GM12865 (cell line): ENCODE results near the gene MOV10L1.
A peak's percentile ranks its signal among the peaks of the same experiment; 100 is the strongest.
"Not testable (repeated sequence)": the region's sequence is repeated elsewhere in the genome, so short reads cannot be mapped to it uniquely, and the experiment has no call there.

Experiments
- DNase-seq: peaks from one replicate; pipeline ENCODE4 v3.0.0; 2010; ENCODE audit warnings: low read depth
- H3K4me3 ChIP-seq: 2 replicates; pipeline ENCODE4 v1.5.1; 2011; ENCODE audit warnings: mild to moderate bottlenecking, low read depth, low read length, control low read depth
- CTCF ChIP-seq: IDR thresholded peaks from 2 replicates; pipeline ENCODE4 v1.5.1; 2011; ENCODE audit warnings: low read length, control low read depth, low read depth, inconsistent platforms; ENCODE audit not compliant: insufficient read depth; ENCODE audit errors: missing control alignments

MOV10L1 gene

DNA sequence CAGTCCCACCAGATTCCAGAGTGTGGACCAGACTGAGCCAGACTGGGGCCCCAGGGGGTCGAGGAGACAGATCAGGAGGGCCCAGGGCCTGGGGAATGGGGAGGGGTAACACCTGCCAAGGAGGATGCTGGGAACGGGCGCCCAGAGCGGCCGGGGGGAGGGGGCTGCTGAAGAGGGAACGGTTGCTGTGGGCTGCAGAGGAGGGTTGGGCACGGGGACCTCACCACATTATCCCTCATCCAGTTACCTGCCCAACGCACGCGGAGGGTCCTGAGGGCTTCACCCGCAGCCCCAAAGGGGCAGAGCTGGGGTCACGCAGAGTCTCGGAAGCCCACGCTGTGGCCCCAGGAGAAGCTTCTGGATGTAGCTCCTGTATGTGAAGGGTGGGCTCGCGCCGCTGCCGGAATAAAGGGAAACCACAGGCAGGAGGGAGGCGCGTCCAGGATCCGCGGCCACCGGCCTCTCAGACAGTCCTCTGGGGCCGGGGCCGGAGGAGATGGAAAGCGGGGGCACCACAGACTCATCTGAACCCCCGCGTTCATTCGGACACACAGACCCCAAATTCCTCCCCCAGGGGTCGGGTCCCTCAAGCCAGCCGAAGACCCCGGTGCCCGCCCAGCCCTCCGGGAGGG lies 110.1 kb downstream of the MOV10L1 start:
- DNase-seq = no peak

DNA sequence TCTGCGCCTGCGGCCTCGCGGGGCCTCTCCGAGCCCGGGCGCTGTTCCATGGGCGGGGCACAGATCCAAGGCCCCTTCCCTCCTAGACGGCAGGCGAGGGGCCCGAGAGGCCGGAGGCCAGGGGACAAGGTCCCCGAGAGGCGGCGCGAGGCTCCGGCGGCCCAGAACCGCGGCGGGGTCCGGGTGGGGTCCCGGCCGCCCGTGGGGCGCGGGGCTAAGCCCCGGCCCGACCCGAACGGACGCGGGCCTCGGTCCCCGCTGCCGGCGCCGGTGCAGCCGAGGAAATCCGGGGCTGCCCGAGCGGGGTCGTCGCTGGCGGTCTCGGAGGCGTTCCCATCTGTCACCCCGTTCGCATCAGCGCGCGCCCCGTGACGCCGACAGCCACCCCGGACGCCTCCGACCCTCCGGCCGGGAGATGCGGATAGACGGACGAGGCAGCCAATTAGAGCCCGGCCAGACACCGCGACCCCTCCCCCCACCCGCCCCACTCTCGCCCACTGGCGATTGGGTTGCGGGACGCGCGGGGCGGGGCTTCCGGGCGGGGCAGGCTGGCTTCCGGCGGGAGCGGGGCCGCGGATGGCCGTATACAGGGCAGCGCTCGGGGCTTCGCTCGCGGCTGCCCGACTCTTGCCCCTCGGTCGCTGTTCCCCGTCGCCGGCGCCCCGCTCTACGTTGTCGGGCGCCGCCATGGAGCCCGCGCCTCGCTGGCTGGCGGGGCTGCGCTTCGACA lies 110.8 kb downstream of the MOV10L1 start, which contains the start of gene SELENOO:
TSS of gene SELENOO (plus strand) at position 551 of the 730 bp plus-strand sequence. CDS start at position 577, 26 bp downstream.
- no peak for TF ChIP-seq CTCF
- H3K4me3 ChIP-seq = peak within 1 kb of the TSS; percentile 85
- peak; percentile 95 for DNase-seq

More for the DNA sequence above, 110.1 kb downstream of the MOV10L1 start:
- no peak for TF ChIP-seq CTCF
- peak overlapping the region; percentile 78 for H3K4me3 ChIP-seq

- H3K4me3 ChIP-seq = peak overlapping the region; percentile 85
- peak; percentile 38 for DNase-seq
- TF ChIP-seq CTCF = no peak
Observed at GRCh38 chr22:50201191-50202129, 111.7 kb downstream of the MOV10L1 start.

DNA sequence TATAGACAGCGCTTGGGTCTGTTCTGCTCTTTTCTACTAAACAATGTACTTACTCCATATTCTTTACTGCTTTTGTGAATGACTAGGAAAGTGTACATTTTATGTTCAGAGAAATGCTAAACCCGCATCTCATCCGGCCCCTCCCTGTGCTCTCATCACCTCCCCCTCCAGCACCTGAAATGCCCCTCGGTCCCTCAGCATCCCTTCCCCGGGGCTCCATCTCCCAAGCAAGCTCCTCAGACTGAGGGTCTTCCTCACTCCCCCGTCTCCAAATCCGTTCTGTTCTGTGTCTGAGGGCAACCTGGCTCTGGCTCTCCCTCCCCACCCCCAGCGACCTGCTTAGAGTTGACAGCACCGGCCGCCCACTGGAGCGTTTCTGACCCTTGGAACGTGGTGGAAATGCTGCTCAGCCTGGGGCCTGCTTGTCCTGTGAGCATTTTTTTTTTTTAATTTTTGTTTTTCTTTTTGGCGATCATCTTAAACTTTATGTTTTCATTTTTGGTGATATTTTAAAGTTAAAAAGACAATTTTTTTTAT lies 112.4 kb downstream of the MOV10L1 start:
- DNase-seq = no peak
- no peak for TF ChIP-seq CTCF

DNA sequence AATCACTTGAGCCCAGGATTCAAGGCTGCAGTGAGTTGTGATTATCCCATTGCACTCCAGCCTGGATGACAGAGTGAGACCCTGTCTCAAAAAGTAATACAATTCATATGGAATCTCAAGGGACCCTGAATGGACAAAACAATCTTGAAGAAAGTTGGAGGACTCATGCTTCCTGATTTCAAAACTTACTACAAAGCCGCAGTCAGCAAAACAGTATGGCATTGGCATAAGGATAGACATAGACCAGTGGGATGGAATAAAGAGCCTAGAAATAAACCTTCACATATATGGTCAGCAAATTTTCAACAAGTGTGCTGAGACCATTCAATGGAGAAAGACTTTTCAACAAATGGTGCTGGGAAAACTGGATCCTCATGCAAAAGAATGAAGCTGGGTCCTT lies 113.5 kb downstream of the MOV10L1 start:
- no peak overlapping the region for H3K4me3 ChIP-seq
- no peak for DNase-seq
- TF ChIP-seq CTCF = no peak

More for the DNA sequence above, 112.4 kb downstream of the MOV10L1 start:
- H3K4me3 ChIP-seq = peak overlapping the region; percentile 85

- H3K4me3 ChIP-seq = no peak overlapping the region
- no peak for DNase-seq
- TF ChIP-seq CTCF = no peak
Observed at GRCh38 chr22:50204571-50204970, 114.8 kb downstream of the MOV10L1 start.

- H3K4me3 ChIP-seq, DNase-seq: not testable (repeated sequence)
Observed at GRCh38 chr22:50204998-50205397, 115.2 kb downstream of the MOV10L1 start.
